Lower leg skin (tissue), 4 donors: ENCODE results near the gene ZFP36L2. TPM values are rescaled to one million over a fixed set of nuclear protein-coding genes. Genes with fewer than 3 reads are reported as not detected.

Experiments
- DNase-seq, 2 donors: peaks; one replicate each; pipeline ENCODE4 v3.0.0-alpha.2; 2019; ENCODE audit warnings: low spot score in 2 of 2
- H3K4me3 ChIP-seq: fragments of 200-600 bp; sonication (generic); 2 replicates; pipeline ENCODE4 v1.5.1; 2017; ENCODE audit warnings: mild to moderate bottlenecking, low read depth; ENCODE audit not compliant: poor library complexity, severe bottlenecking
- CTCF ChIP-seq, 3 donors: fragments of 450-650 bp; IDR thresholded peaks; one replicate each; pipeline ENCODE4 v1.5.1; 2016; ENCODE audit warnings: antibody characterized with exemption in 3 of 3, mild to moderate bottlenecking in 3 of 3, moderate library complexity in 2 of 3
- POLR2A ChIP-seq, 2 donors: fragments of 450-650 bp; IDR thresholded peaks; one replicate each; pipeline ENCODE4 v1.6.1; 2016 to 2017; ENCODE audit warnings: antibody characterized with exemption in 2 of 2, mild to moderate bottlenecking in 1 of 2, moderate library complexity in 1 of 2
- whole genome bisulfite sequencing, 2 donors: methylation state at CpG; one replicate each; pipeline ENCODE4 v1.1.5; 2018; 5-methylcytosine and 5-hydroxymethylcytosine counted together
- intact Hi-C: fragments of 100-400 bp; cut with DNase I; formaldehyde crosslinking; loops from one replicate; pipeline ENCODE4 v1.15.0; 2023; ENCODE audit warnings: low total_unique reads
- total RNA-seq, 4 donors: library from RNA; depleted of rRNA; stranded (reverse); fragments of >200 nt; gene quantifications; one replicate each; pipeline ENCODE4 v1.1.0, GENCODE V29; 2016

Gene ZFP36L2
- total RNA-seq, 4 donors from 2014 or later: 137 to 329 (median 147) TPM

- intact Hi-C loops: no loop called here
- 94% methylated on average over 16 of the region's 16 CpGs for WGBS, 2 donors
- TF ChIP-seq POLR2A (IDR thresholded peaks at IDR 0.05) (no peak), CTCF (IDR thresholded peaks at IDR 0.05) (no peak)
- H3K4me3 ChIP-seq: no peak overlapping the region
- no peak for DNase-seq
Measured at GRCh38 chr2:43188561-43189386, 37.6 kb downstream of the ZFP36L2 start.

- 65 to 74% methylated on average over 11 of the region's 12 CpGs for WGBS, 2 donors
- TF ChIP-seq POLR2A (IDR thresholded peaks at IDR 0.05) (no peak), CTCF (IDR thresholded peaks at IDR 0.05) (no peak)
- no peak for DNase-seq
Measured at GRCh38 chr2:43186679-43187374, 39.6 kb downstream of the ZFP36L2 start.

GRCh38 chr2:43186321-43186678 is 40.1 kb downstream of the ZFP36L2 start:
- TF ChIP-seq CTCF (IDR thresholded peaks at IDR 0.05): no peak
- TF ChIP-seq POLR2A (IDR thresholded peaks at IDR 0.05): no peak
- WGBS, 2 donors: 89 to 94% methylated on average over 6 of the region's 6 CpGs
- no peak overlapping the region for H3K4me3 ChIP-seq
- no peak for DNase-seq
- intact Hi-C loops: no loop called here

More at GRCh38 chr2:43186679-43187374, 39.6 kb downstream of the ZFP36L2 start:
- no peak overlapping the region for H3K4me3 ChIP-seq
- intact Hi-C loops: no loop called here

GRCh38 chr2:43185146-43185545 is 41.3 kb downstream of the ZFP36L2 start:
- no peak for TF ChIP-seq CTCF (IDR thresholded peaks at IDR 0.05)
- TF ChIP-seq POLR2A (IDR thresholded peaks at IDR 0.05): no peak
- intact Hi-C loops: no loop called here
- 85 to 97% methylated on average over 4 of the region's 4 CpGs for WGBS, 2 donors
- no peak overlapping the region for H3K4me3 ChIP-seq
- no peak for DNase-seq

GRCh38 chr2:43184339-43184895 is 42.0 kb downstream of the ZFP36L2 start:
- TF ChIP-seq POLR2A (IDR thresholded peaks at IDR 0.05) (no peak), CTCF (IDR thresholded peaks at IDR 0.05) (peak in 1 of 3 donors; percentile 71)
- WGBS, 2 donors: 85 to 92% methylated on average over 12 of the region's 12 CpGs
- DNase-seq: no peak
- no peak overlapping the region for H3K4me3 ChIP-seq
- intact Hi-C loops: no loop called here
